Smooth muscle cell of the brain vasculature (primary cell): ENCODE data around the gene ZNF787.

Experiments used
- DNase-seq: peaks from one replicate; pipeline ENCODE4 v3.0.0-alpha.2; 2012; ENCODE audit warnings: low read depth, low spot score

The ZNF787 gene

DNA sequence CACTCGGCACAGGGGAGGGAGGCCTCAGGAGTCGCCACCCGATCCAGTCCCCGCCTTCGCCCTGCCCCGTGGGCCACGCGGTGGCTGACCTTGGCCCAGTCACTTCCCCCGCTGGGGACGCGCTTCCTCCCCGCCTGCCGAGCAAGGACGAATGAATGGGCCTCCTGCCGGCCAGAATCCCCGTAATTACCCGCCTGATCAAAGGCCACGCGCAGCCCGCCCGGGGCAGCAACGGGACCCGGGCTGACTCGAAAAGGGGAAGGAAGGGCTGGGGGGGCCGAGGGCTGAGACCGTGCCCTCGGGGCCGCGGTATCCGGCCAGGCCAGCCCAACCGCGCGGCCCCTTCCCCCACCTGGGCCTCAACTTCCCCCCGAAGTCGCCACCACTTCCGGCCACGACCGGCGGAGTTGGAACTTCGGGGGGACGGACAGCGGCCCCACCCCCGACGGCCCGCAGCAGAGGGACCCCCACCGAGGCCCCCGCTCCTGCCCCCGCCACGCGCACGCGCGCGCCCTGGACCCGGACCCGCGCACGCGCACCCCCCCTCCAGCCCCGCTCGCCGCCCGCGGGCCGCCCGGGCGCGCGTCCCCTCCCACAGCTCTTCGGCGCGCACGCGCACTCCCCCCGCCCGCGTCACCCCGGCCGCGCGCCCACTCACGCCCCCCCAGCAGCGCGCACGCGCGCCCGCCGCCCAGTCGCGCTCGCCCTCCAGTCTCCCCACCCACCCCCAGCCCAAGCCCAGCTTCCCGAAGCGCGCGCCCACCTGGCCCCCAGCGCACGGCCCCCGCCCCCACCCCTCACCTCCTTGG lies 520 bp downstream of the ZNF787 start:
- no peak for DNase-seq

DNA sequence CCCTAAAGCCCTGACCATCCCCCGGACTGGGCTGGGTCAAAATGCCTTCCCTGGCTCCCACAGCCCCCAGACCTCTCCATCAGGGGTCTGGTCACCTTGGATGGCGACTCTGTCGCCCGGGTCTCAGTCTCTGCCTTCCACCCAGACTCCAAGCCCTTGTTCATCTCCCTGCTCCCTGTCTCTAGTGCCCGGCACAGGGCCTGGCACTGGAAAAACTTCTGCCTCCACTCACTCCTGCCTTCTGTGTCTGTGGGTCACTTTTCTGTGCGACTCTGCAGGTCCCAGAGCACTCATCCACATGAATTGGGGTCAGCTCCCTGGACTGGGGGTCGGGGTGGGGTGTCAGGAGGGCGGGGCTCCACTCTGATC lies 1.1 kb downstream of the ZNF787 start:
- DNase-seq = no peak

DNA sequence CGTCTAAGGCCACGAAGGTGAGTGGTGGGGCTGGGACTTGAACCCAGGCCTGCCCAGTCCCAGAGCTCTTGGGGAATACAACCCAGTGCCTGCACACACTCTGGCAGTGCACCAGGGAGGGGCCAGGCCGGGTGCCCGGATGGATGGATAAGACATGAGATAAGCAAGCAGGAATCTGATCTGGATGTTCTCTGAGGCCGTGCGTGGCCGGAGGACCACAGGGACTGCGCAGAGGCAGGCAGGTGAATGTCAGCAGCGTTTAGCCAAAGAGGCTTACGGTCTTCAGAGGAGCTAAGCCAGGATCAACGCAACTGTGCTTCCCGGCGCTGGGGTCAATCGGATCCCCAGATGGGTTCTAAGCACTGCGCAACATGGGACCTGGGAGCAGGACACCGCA lies 1.5 kb downstream of the ZNF787 start:
- no peak for DNase-seq

DNA sequence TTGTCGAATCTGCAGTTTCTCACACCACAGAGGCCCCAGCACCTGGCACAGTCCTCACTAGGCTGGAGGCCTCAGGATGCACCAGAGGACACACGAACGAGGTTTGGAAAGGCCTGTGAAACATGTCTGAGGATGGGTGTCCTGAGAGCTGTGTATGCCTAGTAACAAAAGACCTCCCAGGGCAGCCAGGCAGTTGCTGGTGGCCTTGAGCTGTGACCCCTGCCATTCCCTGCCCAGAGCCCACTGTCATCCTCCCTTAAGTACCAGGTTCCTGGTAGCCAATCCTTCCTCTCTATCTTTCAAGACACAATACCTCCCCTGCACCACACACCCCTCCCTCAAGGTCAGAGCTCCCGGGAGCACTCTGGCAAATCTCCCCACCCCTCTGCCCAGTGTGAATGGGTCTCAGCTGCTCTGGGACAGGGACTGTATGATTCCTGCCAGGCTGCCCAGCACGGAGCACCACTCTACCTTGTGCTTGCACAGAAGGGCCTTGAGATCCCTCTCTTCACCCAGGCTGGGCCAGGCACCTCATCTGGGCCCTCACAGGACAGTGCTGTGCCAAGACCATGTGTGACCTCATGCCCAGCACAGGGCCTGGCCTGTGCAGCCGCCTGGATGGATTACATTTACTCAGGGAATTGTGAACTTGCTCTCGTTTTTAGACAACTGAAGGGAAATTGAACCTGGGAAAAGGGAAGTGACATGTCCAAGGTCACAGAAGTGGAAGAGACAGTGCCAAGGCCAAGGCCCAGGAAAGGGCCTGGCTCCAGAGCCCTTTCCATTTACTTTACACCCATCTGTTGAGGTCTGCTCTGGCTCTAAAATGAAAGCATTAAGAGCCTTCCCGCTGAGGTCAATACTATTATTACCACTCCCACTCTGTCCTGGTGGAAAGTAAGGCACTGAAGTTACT lies 2.2 kb downstream of the ZNF787 start:
- no peak for DNase-seq

DNA sequence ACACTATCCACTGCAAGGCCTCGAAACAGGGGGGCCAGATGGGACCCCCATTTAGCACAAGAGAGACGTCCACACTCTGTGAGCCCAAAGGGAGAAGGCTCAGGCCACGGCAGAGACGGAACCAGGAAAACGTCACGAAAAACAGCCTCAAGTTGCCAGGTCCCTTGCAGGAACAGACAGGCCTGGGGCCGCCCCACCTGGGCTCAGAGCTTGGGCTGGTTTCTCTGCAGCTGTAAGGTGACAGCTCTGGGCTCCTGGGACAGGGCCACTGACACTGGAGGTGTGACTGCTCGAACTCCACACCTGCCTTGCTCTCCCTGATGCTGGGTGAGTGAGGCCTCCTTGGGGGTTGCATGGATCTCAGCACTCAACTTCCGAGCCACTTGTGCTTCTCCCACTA lies 3.2 kb downstream of the ZNF787 start:
- no peak for DNase-seq

DNA sequence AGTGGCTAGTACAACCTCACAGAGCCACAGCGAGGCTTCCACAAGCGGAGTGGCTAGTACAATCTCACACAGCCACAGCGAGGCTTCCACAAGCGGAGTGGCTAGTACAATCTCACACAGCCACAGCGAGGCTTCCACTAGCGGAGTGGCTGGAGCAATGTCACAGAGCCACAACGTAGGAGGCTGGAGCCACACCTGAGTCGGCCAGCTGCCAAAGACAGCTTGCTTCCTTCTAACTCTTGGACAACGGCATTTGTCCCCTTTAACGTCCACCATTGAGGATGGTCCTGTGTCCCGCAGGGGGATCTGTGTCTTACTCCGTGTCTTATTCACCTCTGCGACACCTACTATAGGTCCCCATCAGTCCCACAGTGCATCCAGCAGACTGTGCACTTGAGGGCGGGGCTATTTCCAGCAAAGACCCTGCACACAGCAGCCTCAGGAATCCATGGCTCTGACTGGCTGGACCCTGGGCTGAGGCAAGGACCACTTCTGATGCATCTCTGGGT lies 3.7 kb downstream of the ZNF787 start:
- DNase-seq = no peak

DNA sequence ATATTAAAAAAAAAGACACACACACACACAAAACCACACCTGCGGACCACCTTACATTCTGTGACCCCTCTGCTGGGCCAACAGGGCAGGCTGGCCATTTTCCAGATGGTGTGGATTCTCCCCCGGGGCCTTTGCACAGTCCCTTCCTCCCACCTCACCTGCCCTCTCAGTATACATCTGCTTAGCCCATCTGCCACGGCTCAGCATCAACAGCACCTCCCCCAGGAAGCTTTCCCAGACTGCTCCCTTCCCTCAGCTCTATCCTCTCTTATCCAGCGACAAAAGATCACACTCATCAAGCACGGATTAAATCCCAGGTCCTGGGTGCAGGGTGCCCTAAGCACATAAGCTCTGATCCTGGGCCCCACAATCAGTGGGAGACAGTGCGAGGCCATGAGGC lies 4.5 kb downstream of the ZNF787 start:
- DNase-seq = no peak

DNA sequence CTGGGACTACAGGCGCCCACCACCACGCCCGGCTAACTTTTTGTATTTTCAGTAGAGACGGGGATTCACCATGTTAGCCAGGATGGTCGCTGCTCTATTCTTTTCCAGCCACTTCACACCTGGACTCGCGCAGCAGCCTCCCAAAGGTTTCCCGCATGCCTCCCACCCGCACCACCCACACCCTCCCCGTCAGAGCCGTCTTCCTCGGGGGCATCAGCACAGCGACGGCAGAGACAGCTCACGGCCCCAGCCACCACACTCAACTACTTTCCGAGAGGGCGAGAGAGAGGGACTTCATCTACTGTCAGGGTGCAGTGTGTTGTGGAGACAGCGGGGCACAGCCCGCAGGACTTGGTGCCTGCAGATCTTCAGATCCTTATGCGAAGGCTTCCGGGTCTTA lies 5.6 kb downstream of the ZNF787 start:
- DNase-seq = no peak

DNA sequence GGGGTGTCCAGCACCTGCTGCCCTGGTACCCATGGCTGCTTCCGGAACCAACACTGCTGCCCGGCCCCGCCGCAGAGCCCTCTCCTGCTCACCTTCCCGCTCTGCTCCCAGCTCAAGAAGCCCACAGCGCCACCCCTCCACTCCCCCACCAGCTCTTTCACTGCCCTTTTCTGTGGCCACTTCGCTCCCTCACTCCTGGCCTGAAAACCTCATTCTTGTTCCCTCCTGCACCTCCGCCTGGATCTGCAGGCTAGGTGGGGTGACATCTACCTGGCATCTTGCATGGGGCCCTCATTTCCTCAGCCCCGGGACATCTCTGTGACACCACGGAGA lies 6.4 kb downstream of the ZNF787 start:
- DNase-seq = no peak

DNA sequence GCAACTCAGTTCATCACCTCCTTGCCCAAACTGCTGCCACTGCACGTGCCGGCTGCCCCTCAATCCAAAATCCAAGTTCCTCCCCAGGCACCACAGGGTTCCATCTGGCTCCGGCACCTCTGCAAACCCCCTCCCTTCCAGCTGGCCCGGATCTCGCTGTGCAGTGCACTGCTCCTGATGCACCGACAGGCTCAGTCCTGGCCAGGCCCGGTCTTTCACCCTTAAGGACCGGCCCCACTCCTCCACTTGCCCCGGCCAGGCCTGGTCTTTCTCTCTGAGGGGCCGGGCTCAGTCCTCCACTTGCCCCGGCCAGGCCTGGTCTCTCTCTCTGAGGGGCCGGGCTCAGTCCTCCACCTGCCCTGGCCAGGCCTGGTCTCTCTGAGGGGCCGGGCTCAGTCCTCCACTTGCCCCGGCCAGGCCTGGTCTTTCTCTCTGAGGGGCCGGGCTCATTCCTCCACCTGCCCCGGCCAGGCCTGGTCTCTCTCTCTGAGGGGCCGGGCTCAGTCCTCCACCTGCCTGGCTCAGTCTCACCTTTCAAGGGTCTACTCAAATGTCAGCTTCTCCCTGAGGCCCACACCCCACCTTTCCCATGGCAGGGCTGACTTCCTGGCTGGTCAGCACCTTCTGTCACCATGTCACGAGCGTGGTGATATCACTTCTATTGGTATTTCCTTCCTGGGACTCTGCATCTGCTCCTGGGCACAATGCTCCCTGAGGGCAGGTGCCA lies 6.9 kb downstream of the ZNF787 start:
- no peak for DNase-seq

DNA sequence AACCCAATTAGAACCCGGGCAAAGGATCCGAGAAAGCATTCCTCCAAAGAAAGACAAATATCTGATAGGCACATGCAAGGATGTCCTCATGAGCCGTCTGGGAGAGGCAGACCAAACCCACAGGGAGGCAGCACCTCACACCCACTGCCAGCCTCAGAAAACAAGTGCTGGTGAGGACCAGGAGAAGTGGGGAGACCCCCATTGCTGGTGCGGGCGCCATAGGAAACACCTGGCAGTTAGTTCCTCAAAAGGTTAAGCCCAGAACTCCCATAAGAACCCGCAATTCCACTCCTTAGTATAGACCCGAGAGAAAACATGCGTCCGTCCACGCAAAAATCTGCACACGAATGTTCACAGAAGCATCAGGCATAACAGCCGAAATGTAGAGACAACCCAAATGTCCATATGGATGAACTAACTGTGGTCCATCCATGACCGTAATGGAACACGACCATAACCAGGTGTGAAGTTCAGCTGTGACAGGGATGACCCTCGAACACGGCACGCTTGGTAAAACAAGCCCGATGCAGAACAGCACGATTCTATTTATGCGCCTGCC lies 7.9 kb downstream of the ZNF787 start:
- DNase-seq = no peak

DNA sequence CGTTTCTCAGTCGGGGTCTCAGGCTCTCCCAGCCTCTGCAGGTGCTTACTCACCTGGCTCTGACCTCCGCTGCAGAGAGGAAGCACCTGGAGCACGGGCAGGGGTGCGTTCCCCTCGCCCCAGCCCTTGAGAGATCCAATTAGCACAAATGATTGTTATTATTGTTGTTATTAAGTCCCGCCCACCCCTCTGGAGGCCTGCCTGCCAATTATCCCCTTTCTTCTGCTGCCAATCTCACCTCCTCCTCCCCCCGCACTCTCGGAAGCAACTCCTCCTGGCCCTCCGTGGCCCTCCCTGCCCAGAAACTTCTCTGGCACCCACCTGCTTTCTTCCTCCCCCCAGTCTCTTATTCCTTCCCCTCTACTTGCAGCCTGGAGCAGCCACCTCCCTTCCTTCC lies 8.8 kb downstream of the ZNF787 start:
- no peak for DNase-seq

DNA sequence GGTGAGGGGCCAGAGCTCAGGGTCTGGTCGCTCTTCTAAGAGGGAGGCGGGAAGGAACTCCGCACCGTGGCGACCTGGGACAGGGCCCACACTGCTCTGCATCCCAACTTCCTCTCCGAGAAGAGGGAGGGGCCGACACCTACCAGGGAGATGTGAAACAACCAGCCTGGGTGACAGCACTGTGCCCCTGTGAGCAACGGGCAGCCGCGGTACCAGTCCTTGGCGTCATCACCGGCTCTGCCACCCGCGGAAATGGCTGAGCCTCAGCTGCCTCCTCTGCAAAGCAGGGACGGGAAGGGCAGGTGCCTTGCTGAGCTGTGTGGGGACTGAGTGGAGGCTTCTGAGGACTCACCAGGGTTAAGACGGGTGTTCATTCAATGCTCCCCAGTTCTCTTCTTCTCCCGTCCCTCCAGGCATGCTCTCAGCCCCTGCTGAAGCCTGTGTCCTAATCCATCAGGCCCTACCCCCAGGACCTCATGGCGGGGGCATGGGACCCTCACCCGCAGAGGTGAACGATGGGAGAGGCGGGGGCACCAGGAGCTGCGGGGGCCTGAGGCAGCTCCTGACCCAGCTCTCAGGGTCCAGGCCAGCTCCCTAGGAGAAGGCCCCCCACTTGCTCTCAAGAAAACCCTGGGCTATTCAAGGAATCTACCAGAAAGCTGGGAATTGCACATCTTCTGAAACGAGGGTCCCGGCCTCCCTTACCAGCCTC lies 9.3 kb downstream of the ZNF787 start:
- DNase-seq = no peak

DNA sequence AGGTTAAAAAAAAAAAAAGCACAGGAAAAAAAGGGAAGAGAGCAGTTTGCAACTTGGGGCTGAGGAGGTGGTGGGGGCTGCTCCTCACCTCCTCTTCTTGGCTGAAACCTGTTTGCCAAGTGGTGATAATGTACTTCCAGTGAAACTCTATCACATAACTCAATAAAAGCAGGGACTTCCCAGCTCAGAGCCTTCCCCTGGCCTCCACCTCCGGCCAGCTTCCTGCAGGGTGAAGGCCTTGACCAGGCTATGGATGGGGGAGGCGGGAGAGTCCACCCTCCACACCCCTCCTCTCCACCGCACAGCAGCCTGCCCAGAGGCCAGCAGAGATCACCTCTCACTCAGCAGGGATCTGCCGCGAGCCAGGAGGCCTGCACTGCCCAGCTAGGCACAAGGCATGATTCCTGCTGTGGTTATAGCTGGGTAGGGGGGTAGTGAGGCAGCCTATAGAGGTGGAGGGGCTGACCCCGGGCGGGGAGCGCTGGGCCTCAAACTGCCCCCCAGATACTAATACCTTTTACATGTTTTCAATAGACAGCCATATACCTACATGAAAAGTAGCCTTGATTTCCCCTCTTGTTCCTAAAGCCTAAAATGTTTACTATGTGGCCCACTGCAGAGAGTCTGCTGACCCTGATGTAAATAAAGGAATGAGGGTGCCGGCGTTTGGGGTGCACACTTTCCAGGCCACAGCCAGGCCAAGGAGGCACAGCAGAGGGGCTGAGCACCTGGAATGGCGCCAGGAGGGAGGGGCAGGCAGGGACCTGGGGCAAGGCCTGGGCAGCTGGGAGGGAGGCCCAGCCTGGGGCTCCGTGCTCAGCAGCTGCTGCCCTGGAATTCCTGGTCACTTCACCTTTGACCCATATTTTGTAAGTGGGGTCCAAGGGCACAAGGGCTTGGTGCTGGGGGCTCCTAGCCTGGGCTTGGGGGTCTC lies 10.3 kb downstream of the ZNF787 start:
- no peak for DNase-seq

DNA sequence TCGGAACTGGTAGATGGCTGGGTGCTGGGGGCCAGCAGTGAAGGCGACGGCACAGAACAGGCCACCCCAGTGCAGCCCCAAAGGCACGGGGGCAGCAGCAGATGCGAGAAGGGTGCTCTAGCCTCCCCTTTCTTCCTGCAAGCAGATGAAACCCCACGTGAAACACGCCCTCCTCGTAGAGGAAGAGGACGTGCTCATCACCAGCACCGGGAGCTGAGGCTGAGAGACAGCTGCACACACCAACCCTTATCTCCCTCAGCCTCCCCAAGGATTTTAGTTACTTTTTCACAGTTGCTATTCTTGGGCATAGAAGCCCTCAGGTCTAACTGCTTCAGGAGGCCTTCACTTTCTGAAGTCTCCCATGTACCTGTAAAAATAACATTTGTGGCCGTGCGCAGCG lies 11.9 kb downstream of the ZNF787 start:
- DNase-seq = no peak

DNA sequence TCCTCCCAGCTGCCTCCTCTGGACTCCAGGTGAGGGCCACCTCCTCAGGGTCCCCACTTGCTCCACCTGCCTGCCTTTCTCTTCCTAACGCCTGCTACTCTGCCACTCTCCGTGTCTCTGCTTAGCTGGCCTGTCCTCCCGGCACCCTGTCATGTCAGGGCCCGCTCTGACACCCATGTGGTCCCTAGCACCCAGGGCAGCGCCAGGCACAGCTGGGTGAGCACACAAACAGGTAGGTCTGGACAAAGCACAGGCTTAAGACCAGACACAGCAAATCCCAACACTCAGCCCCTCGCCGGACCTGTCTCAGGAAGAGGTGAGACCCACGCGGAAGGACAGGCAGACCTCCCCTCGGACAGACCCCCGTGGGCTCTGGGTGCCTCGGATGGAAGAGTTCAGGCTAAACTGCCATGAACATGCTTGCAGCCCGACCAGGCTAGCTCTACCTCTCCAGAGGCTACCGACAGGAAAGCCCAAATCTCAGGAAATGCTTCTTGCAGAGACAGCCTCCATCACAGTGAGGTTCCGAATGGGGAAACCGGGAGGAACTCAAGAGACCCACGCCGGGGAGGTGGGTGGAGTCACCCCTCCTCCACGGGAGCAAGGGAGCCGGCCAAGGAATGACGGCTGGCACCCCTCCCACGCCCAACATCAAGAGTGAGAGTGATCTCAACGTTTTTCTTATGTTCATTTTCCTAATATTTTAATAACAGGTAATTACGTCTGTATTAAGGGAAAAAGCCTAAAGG lies 12.5 kb downstream of the ZNF787 start:
- DNase-seq = no peak

DNA sequence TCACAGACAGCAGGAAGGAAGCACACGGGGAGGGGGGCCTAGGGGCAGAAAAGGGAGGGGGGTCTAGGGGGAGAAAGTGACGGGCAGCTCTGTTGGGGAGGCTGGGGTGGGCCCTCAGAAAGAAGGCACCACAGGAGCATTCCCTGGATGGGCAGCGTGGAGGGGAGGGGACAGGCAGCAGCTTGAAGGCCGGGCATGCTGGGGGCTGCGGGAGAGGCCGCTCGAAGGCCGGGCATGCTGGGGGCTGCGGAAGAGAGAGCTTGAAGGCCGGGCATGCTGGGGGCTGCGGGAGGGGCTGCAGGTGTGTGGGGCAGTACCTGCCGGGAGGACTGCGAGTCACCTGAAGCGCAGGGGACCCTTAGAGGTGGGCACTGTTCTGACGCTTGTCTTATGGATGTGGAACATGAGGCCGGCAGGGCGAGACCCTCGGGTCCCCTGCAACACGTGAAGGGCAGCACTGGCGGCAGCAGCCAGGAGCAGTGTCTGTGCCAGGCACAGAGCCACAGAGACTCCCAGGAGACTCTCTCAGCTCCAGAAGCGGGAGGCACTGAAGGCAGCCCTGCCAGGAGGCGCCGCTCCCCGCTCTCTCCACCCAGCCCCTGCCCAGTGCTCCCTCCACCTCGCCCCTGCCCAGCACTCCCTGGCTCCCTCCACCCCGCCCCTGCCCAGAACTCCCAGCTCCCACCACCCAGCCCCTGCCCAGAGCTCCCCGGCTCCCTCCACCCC lies 13.3 kb downstream of the ZNF787 start:
- no peak for DNase-seq

DNA sequence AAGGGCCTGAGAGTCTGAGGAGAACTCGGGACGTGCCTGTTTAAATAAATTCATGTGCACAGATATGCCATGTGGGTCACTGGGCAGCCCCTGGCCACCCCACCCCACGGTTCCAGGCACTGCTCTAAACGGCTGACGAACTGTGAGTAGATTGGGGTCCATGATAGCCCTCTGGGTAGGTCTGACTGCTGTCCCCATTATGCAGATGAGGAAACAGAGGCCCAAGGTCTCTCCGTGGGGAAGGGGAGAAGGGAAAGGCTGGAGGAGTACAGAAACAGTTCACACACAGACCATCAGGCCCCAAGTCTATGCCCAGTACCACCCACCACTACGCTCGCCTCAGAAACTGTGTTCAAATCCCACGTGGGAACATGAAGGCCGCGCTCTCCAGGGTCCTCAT lies 14.1 kb downstream of the ZNF787 start:
- DNase-seq = no peak

DNA sequence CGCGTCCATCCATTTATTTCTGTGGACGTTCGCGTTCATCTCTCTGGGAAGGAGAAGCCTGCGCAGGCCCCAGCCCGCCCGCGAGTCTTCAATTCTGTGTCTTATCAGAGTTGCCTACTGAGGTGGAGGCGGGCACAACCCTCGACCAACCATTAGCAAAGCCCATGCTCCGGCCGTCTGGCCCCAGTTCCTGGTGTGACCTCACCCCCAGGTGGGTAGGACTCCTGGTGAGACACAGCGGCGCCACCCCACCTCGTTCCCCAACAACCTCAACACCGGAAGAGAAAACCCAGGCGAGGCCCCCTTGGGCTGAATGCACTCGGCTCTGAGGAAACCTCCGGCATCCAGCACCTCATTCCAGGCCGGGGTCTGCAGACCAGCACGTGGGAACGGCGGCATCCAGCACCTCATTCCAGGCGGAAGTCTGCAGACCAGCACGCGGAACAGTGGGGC lies 14.7 kb downstream of the ZNF787 start:
- no peak for DNase-seq
